ENCODE measurements around the gene RALGPS1.

The RALGPS1 gene

DNA sequence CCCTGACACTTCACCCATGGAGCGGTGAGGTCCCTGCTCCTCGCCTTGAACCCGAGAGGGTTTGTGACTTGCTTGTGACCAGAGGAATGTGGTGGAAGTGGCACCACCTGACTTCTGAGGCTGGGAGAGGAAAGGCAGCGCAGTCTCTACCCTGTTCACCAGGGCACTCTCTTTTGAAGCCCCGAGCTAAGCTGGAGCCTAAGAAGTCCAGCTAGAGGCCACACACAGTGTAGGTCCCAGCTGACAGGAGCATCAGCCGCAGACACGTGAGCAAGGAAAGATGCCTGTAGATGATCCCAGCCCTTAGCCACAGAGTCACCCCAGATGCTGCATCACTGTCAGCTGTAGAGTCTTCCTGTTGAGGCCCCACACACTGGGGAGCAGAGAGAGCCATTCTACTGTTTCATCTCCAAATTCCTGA, 209.5 kb downstream of the RALGPS1 start:
- DNase-seq: no peak

- DNase-seq: no peak
Observed at GRCh38 chr9:127124792-127125191, 210.2 kb downstream of the RALGPS1 start.

DNA sequence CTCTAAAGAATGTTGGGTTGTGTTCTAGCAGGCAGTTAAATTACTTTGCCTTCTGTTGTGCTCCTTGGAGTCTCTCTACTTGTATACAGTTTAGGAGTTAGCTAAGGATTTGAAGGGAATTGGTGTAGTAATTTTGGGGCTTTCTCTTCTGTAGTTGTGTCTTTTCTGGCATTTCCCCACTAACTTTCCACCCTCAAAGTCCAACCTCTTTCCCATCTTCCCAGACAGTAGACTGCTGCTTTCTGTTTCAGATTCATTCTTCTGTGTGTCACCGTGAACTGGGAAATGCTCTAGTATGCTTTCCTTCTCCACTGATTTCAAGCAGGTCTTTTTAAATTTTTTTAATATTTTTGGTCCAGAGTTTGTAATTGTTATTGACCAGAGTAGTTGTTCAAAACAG, 212.4 kb downstream of the RALGPS1 start:
- no peak for DNase-seq

DNA sequence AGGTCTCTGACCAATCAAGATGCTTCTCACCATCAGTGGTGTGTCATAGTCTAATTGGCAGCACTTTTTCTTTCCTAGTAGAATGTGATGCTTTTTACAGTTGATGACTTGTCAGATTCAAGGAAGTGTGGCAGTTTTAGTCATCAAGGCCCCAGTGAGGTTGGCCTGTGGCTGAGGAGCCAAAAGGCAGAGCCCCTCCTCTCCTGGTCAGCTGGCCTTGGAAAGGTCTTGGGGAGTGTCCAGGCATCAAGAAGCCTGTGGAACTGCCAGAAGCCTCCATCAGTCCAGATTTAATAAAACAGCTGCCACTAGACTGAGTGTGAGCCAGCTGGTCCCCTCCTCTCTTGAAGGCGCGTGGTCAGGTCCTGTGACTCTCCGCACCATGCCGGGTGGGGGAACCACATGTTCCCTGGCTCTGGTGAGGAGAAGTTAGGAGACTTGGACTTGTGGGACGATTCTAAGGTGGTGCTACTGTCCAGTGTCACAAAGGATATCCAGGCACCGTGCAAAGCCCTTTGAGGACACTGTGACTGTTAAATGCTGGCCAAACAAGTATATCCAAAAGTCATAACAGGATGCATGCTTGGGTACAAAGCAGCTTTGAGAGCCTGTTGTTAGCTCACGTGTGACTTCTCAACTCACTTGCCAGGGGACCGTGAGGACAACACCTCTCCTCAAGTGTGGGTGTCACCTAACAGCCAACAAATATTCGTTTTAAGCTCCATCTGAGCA, 213.9 kb downstream of the RALGPS1 start:
- no peak for DNase-seq

DNA sequence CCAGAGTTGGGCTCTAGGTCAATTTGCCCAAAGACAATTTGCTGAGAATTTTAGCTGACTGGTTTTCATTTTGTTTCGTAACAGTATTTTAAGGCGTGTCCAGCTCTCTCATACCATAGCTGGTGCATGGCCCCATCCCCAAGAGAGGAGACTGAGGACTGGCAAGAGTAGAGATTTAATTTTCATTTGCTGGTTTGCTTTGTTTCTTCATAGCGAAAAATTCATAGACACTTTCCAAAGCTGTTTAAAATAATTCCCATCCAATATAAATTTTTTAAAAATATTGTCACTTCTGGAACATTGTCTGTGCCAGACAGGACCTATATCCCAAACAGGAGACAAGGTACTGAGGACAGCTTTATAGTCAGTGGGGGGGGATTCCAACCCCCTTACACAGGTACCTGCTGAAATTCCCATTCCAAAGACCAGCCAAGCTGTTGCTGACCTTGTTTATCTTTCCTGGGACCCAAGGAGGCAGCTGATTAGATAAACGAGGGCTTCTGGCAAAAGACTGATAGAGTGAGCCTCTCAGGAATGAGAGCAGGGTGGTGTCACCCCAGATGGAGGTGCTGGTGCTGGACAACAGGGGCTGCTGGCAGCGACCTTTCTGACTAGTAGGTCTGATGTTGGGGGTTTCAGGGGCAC, 214.6 kb downstream of the RALGPS1 start:
- no peak for DNase-seq

DNA sequence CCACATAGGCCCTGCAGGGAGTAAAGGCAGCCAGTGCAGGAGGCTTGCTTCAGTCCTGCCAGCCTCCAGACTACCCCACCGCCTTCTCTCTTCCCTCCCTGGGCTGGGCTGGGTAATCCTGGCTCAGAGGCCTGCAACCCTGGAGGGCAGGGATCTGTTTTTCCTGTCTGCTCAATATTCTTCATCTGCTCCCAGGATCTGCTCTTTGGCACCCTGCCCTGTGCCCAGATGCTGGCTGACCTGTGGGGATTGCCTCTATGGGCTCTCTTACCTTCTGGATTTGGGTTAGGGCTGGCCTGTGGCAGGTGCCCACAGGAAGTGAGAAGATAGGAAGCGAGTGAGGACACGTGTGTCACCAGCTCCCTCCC, 215.1 kb downstream of the RALGPS1 start:
- DNase-seq: no peak

- no peak for DNase-seq
Observed at GRCh38 chr9:127130235-127130634, 215.7 kb downstream of the RALGPS1 start.

DNA sequence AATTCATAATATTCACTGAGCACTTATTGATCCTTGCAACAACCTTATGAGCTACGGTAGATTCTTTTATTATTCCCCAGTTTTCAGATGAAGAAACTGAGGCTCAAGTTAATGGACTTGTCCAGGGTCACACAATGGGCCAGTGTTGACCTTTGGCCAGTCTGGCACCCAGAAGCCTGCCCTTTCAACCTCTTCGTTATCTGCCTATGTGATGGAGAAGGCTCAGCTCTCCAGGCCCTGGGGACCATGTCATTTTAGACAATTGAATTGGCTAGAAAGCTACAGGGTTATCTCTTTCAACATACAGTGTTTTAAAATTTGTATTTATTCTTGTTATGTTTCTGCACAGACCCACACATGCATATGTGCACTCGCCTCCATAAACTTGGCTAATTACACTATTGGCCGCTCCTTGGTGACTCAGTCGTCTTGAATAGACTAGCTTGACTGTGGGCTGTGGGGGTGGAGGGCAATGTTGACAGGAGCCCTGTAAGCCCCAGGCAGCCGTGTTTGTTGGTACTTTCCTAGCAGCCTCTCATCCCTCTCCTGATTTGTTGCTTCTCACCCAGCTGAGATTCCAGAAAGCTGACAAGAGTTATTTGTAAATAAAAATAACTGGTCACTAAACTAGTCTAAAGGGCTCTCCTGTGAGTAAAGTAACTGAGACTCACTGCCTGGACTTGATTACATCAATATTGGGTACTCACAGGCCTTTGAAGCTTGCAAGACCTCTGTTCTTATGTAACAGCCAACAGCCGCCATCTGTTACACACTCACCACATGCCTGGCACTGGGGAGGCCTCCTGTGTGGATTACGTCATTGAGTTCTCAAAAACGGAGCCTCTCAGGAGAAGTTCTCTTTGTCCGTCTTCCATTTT, 216.3 kb downstream of the RALGPS1 start:
- DNase-seq: peak; percentile 50

DNA sequence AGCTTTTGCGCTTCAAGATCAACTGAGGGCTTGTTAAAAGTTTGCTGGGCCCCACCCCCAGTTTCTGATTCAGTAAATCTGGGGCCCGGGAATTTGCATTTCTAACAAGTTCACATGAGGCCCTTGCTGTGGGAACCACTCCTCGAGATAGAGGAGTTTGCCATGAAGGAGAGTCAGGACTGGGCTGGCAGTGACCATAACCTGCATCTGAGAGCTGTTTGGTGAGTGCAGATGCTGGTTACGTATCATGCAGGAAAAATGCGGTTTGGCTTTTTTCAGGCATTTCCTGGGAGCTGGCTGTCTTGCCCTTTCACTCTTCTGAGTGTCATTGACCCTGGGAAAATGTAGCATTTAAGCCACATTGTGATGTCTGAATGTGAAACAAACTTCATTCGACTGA, 217.3 kb downstream of the RALGPS1 start:
- DNase-seq: no peak

DNA sequence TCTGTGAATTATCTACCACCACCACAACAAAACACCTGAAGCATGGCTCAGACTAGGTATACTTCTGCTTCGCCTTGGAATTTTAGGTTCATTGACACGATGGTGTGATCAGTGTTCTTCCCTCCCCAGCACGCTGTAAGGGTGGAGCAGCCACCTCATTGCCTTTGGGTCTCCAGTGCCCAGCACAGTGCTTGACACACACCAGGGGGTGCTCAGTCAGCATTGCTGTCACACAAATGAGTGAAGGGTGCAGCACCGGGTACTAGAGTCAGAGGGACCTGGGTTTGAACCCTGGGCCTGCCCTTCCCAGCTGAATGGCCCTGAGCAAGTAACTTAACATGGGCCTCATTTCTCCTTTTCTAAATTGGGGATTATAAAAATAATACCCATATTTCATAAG, 217.8 kb downstream of the RALGPS1 start:
- DNase-seq: no peak

- DNase-seq: peak; percentile 60
Observed at GRCh38 chr9:127132921-127133647, 218.5 kb downstream of the RALGPS1 start.

- DNase-seq: no peak
Observed at GRCh38 chr9:127133739-127134167, 219.2 kb downstream of the RALGPS1 start.

GRCh38 chr9:127135056-127135745, 220.6 kb downstream of the RALGPS1 start:
- no peak for DNase-seq

DNA sequence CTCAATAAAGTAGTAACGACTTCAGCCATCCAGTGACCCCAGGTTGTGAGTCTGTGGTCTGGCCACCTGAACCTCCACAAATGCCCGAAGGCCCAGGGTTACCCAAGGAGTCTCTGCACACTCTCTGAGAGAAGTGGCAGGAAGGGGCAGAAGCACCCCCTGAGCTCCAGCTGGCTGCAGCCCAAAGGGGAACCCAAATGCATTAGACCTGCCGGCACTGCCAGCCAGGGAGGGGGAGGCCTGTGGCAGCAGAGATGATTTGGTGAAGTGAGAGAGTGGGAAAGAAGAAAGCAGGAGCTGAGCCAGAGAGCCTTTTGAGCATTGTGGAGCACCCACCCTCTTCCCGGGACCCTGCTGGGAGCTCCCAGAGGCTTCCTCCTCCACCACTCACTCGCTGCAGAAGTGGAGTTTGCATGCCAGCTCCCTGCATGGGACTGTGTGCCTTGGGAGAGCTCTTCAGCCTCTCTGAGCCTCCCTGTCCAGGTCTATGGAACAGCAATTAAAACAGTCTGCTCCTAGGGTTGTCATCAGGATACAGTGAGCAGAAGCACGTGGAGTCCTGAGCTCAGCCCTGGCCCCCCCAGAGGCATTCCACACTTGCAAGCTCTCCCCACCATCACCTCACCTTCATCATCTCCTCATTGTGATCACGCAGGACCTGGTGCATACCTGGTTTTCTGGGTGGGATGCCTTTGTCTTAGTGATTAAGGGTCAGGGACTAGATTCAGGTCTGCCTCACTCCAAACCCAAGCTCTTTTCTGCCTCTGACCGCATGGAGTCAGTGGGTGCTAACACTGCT, 221.7 kb downstream of the RALGPS1 start:
- no peak for DNase-seq

GRCh38 chr9:127136880-127137639, 222.5 kb downstream of the RALGPS1 start:
- DNase-seq: no peak

- DNase-seq: no peak
Observed at GRCh38 chr9:127137640-127138360, 223.2 kb downstream of the RALGPS1 start.

DNA sequence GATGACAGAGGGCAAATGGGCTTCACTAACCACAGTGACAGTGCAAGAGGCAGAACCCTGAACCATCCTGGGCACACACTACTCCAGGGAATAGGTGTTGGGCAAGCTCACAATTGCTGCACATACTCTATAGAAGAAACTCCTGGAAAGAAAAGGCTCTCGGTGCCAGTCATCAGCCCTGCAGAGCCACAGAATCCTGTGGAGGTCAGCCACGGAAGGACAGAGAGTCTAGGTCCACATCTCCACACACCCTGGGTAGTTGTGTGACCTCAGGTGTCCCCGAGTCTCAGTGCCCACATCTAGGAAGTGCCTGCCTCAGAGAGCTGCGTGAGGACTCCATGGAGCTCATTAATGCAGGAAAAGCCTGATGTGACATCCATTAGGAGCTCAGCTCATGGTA, 223.9 kb downstream of the RALGPS1 start:
- no peak for DNase-seq

GRCh38 chr9:127139071-127139731, 224.6 kb downstream of the RALGPS1 start:
- no peak for DNase-seq

DNA sequence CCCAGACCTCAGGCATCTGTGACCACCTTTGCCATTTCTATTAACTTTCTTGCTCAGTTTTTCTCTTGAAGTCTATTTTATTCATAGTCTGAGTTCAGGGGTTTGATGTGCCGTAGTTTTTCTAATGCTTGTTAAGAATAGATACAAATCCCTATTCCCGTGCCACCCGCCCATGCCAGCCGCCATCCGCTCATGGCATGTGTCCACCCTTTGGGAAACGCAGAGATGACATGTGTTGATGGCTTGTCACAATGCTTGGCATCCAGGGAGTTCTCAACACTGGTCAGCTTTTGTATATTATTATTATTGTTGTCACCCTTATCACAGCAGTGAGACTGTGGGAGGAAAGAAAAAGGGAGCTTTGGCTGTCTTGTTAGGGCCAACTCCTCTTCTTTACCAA, 225.2 kb downstream of the RALGPS1 start:
- no peak for DNase-seq

Measured in NCI-H1092 (cell line).